ENCODE results near the gene KMT5C.

DNA sequence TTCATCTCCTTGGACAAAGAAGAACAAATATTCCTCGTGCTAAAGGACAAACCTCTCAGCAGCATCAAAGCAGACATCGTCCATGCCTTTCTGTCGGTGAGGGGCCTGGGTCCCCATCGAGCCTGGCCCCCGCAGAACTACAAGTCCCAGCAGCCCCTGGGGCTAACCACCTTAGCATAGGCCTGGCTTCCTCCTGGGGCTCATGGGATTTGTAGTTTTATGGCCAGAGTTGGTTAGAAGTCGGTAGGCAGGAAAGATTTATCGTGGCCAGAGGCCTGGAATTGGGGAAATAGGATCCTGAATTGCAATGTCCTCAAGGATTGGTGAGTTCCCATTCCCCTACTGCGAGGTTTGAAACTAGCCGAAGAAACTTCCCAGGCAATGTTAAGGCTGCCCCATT, 34.2 kb upstream of the KMT5C start:
- TF ChIP-seq, protein P1, sequence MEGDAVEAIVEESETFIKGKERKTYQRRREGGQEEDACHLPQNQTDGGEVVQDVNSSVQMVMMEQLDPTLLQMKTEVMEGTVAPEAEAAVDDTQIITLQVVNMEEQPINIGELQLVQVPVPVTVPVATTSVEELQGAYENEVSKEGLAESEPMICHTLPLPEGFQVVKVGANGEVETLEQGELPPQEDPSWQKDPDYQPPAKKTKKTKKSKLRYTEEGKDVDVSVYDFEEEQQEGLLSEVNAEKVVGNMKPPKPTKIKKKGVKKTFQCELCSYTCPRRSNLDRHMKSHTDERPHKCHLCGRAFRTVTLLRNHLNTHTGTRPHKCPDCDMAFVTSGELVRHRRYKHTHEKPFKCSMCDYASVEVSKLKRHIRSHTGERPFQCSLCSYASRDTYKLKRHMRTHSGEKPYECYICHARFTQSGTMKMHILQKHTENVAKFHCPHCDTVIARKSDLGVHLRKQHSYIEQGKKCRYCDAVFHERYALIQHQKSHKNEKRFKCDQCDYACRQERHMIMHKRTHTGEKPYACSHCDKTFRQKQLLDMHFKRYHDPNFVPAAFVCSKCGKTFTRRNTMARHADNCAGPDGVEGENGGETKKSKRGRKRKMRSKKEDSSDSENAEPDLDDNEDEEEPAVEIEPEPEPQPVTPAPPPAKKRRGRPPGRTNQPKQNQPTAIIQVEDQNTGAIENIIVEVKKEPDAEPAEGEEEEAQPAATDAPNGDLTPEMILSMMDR (IDR thresholded peaks at IDR 0.05): no peak
- no peak for TF ChIP-seq POLR2A (IDR thresholded peaks at IDR 0.05)
